BJ (cell line): ENCODE results near the gene CCDC9. TPM values are rescaled to one million over a fixed set of nuclear protein-coding genes. Genes with fewer than 3 reads are reported as not detected.

Experiments
- CTCF ChIA-PET: fragments of 350-600 bp; formaldehyde crosslinking; extraction: SDS; loops from one replicate; lab custom pipeline; 2021; ENCODE audit warnings: antibody characterized with exemption, inconsistent platforms; lab: Yijun Ruan, JAX
- POLR2A ChIA-PET: fragments of 300-600 bp; sonication (Branson Sonifier 250); formaldehyde crosslinking; extraction: SDS; loops from one replicate; lab custom pipeline; 2021; ENCODE audit warnings: antibody characterized with exemption; lab: Charles Lee
- DNase-seq: peaks from one replicate; pipeline ENCODE4 v3.0.0-alpha.2; 2011; ENCODE audit warnings: low read depth
- H3K27me3 ChIP-seq: 2 replicates; pipeline ENCODE4 v1.6.0; 2011; ENCODE audit warnings: low read length; ENCODE audit not compliant: control insufficient read depth, insufficient read depth
- H3K36me3 ChIP-seq: 2 replicates; pipeline ENCODE4 v1.5.1; 2011; ENCODE audit warnings: low read length; ENCODE audit not compliant: control insufficient read depth, insufficient read depth
- H3K4me3 ChIP-seq: 2 replicates; pipeline ENCODE4 v1.5.1; 2011; ENCODE audit warnings: low read depth, mild to moderate bottlenecking, control low read depth, low read length
- polyA plus RNA-seq: library from polyadenylated mRNA; depleted of rRNA; stranded (reverse); fragments of >200 nt; gene quantifications from 2 replicates; pipeline ENCODE4 v1.2.3, GENCODE V29; 2011
- TF ChIP-seq, protein P1 (sequence below): IDR thresholded peaks from 2 replicates; pipeline ENCODE4 v1.5.1; 2011; ENCODE audit warnings: low read depth, mild to moderate bottlenecking, control low read depth, inconsistent platforms, low read length, moderate library complexity; ENCODE audit not compliant: insufficient read depth

CCDC9 gene
- polyA plus RNA-seq, 1 experiment: 4.1 TPM

- ChIA-PET CTCF (interaction anchor here (0.7 to 7.1 kb wide), 5 partner anchors 16 to 72 kb away, joined by 3 to 51 read pairs (median 4); no protein-coding TSS in a partner anchor), POLR2A (interaction anchor here (0.6 to 1.3 kb wide), 7 partner anchors 13 to 1457 kb away, joined by 5 to 21 read pairs (median 7); no protein-coding TSS in a partner anchor)
- H3K4me3 ChIP-seq: peak overlapping the region; percentile 77
- no peaks in the 10 kb centered on the region for H3K27me3 ChIP-seq
- TF ChIP-seq, protein P1, sequence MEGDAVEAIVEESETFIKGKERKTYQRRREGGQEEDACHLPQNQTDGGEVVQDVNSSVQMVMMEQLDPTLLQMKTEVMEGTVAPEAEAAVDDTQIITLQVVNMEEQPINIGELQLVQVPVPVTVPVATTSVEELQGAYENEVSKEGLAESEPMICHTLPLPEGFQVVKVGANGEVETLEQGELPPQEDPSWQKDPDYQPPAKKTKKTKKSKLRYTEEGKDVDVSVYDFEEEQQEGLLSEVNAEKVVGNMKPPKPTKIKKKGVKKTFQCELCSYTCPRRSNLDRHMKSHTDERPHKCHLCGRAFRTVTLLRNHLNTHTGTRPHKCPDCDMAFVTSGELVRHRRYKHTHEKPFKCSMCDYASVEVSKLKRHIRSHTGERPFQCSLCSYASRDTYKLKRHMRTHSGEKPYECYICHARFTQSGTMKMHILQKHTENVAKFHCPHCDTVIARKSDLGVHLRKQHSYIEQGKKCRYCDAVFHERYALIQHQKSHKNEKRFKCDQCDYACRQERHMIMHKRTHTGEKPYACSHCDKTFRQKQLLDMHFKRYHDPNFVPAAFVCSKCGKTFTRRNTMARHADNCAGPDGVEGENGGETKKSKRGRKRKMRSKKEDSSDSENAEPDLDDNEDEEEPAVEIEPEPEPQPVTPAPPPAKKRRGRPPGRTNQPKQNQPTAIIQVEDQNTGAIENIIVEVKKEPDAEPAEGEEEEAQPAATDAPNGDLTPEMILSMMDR: peak; percentile 16; the same call in 1 of the 2 replicates
- peaks cover 12% of the 10 kb centered on the region for H3K36me3 ChIP-seq
- DNase-seq: peak; percentile 35
Observed at GRCh38 chr19:47226426-47227351, 29.6 kb upstream of the CCDC9 start.

- ChIA-PET POLR2A (interaction anchor here (0.6 to 1.2 kb wide), 2 partner anchors 16 to 180 kb away, joined by 9 to 21 read pairs; no protein-coding TSS in a partner anchor), CTCF (interaction anchor here (0.7 to 7.1 kb wide), 5 partner anchors 16 to 77 kb away, joined by 3 to 51 read pairs (median 3); no protein-coding TSS in a partner anchor)
- Histone ChIP-seq H3K4me3 (peak overlapping the region; percentile 77), H3K27me3 (no peaks in the 10 kb centered on the region), H3K36me3 (peaks cover 8% of the 10 kb centered on the region)
- DNase-seq: peak; percentile 70
- TF ChIP-seq, protein P1: no peak
Observed at GRCh38 chr19:47227352-47228167, 28.8 kb upstream of the CCDC9 start.

GRCh38 chr19:47228168-47228936 is 28.0 kb upstream of the CCDC9 start:
- CTCF ChIA-PET: interaction anchor here (0.7 to 7.1 kb wide), 6 partner anchors 16 to 431 kb away, joined by 3 to 51 read pairs (median 4); no protein-coding TSS in a partner anchor
- POLR2A ChIA-PET: no interaction called here

GRCh38 chr19:47228937-47229675 is 27.2 kb upstream of the CCDC9 start:
- DNase-seq: no peak
- TF ChIP-seq, protein P1: no peak
- no peaks in the 10 kb centered on the region for H3K27me3 ChIP-seq
- peaks cover 5% of the 10 kb centered on the region for H3K36me3 ChIP-seq
- CTCF ChIA-PET: interaction anchor here (0.6 to 5.6 kb wide), 5 partner anchors 15 to 432 kb away, joined by 3 to 44 read pairs (median 3); no protein-coding TSS in a partner anchor
- POLR2A ChIA-PET: no interaction called here
- peak overlapping the region; percentile 77 for H3K4me3 ChIP-seq

More at GRCh38 chr19:47228168-47228936, 28.0 kb upstream of the CCDC9 start:
- Histone ChIP-seq H3K27me3 (no peaks in the 10 kb centered on the region), H3K4me3 (peak overlapping the region; percentile 77), H3K36me3 (peaks cover 8% of the 10 kb centered on the region)
- no peak for DNase-seq
- TF ChIP-seq, protein P1: no peak
